ENCODE data around the gene TTN. TPM values are rescaled to one million over a fixed set of nuclear protein-coding genes. Genes with fewer than 3 reads are reported as not detected.
A peak's percentile ranks its signal among the peaks of the same experiment; 100 is the strongest.

The TTN gene
- total RNA-seq, 1 donor from 2014 or later = 0.50 TPM

GRCh38 chr2:178574789-178575188 is 232.4 kb downstream of the TTN start:
- H4K20me1 ChIP-seq (ENCODE audit: insufficient read depth, low read length) = no peaks in the 10 kb centered on the region
- Mint-ChIP-seq H3K27me3 (ENCODE audit: low read depth, unreplicated experiment) (no peaks in the 10 kb centered on the region), H3K27ac (ENCODE audit: unreplicated experiment) (no peak overlapping the region), H3K36me3 (ENCODE audit: low read depth, unreplicated experiment) (peaks cover 10% of the 10 kb centered on the region), H3K9me3 (ENCODE audit: unreplicated experiment) (no peaks in the 10 kb centered on the region), H3K4me1 (ENCODE audit: low read depth, unreplicated experiment) (no peaks in the 10 kb centered on the region), H3K4me3 (ENCODE audit: unreplicated experiment) (no peak overlapping the region)
- TF ChIP-seq EZH2 (IDR thresholded peaks at IDR 0.05; ENCODE audit: insufficient read depth, low read length) = no peak
- H3K27ac ChIP-seq (ENCODE audit: low read depth, low read length) = no peak overlapping the region
- H3K27me3 ChIP-seq (ENCODE audit: insufficient read depth, low read length) = no peaks in the 10 kb centered on the region
- no peak overlapping the region for H3K4me3 ChIP-seq (ENCODE audit: insufficient read depth, low read depth, low read length)
- peaks cover under 1% of the 10 kb centered on the region for H3K9me3 ChIP-seq (ENCODE audit: insufficient read depth, low read depth, low read length)
- no peak overlapping the region for H3K9ac ChIP-seq (ENCODE audit: low read length)
- H3K4me2 ChIP-seq (ENCODE audit: low read length) = no peak overlapping the region
- no peaks in the 10 kb centered on the region for H3K79me2 ChIP-seq (ENCODE audit: insufficient read depth, low read length)
- peaks cover 7% of the 10 kb centered on the region for H3K4me1 ChIP-seq (ENCODE audit: insufficient read depth, low read length)
- FAIRE-seq (no peak), DNase-seq (ENCODE audit: low read depth) (no peak)
- no peak overlapping the region for H2AFZ ChIP-seq (ENCODE audit: low read depth, low read length)
- H3K36me3 ChIP-seq (ENCODE audit: insufficient read depth, low read length) = no peaks in the 10 kb centered on the region

GRCh38 chr2:178568227-178568626 is 239.0 kb downstream of the TTN start:
- no peak for FAIRE-seq
- H3K4me3 Mint-ChIP-seq (ENCODE audit: unreplicated experiment) = no peak overlapping the region
- H3K4me1 Mint-ChIP-seq (ENCODE audit: low read depth, unreplicated experiment) = no peaks in the 10 kb centered on the region

GRCh38 chr2:178553047-178553446 is 254.2 kb downstream of the TTN start:
- H3K27me3 Mint-ChIP-seq (ENCODE audit: low read depth, unreplicated experiment) = no peaks in the 10 kb centered on the region
- no peaks in the 10 kb centered on the region for H4K20me1 ChIP-seq (ENCODE audit: insufficient read depth, low read length)
- peak overlapping the region; percentile 26 for H3K4me2 ChIP-seq (ENCODE audit: low read length)
- H3K4me3 ChIP-seq (ENCODE audit: insufficient read depth, low read depth, low read length) = no peak overlapping the region
- peaks cover 8% of the 10 kb centered on the region for H3K36me3 ChIP-seq (ENCODE audit: insufficient read depth, low read length)
- H3K4me1 ChIP-seq (ENCODE audit: insufficient read depth, low read length) = peaks cover 11% of the 10 kb centered on the region
- no peak overlapping the region for H3K4me3 Mint-ChIP-seq (ENCODE audit: unreplicated experiment)
- DNase-seq (ENCODE audit: low read depth) (peak; percentile 85), FAIRE-seq (peak; percentile 73)
- H3K4me1 Mint-ChIP-seq (ENCODE audit: low read depth, unreplicated experiment) = peaks cover 3% of the 10 kb centered on the region
- peak overlapping the region; percentile 61 for H3K27ac ChIP-seq (ENCODE audit: low read depth, low read length)
- H3K27ac Mint-ChIP-seq (ENCODE audit: unreplicated experiment) = no peak overlapping the region
- no peaks in the 10 kb centered on the region for H3K27me3 ChIP-seq (ENCODE audit: insufficient read depth, low read length)
- no peak for TF ChIP-seq CTCF (IDR thresholded peaks at IDR 0.05; ENCODE audit: insufficient read depth, low read depth, low read length)
- TF ChIP-seq EZH2 (IDR thresholded peaks at IDR 0.05; ENCODE audit: insufficient read depth, low read length) = no peak
- no peak overlapping the region for H3K9ac ChIP-seq (ENCODE audit: low read length)
- no peaks in the 10 kb centered on the region for H3K79me2 ChIP-seq (ENCODE audit: insufficient read depth, low read length)
- H3K36me3 Mint-ChIP-seq (ENCODE audit: low read depth, unreplicated experiment) = peaks cover 3% of the 10 kb centered on the region
- no peak overlapping the region for H2AFZ ChIP-seq (ENCODE audit: low read depth, low read length)
- no peaks in the 10 kb centered on the region for H3K9me3 ChIP-seq (ENCODE audit: insufficient read depth, low read depth, low read length)
- H3K9me3 Mint-ChIP-seq (ENCODE audit: unreplicated experiment) = no peaks in the 10 kb centered on the region

More at GRCh38 chr2:178568227-178568626, 239.0 kb downstream of the TTN start:
- no peak overlapping the region for H2AFZ ChIP-seq (ENCODE audit: low read depth, low read length)
- Mint-ChIP-seq H3K9me3 (ENCODE audit: unreplicated experiment) (no peaks in the 10 kb centered on the region), H3K36me3 (ENCODE audit: low read depth, unreplicated experiment) (peaks cover 4% of the 10 kb centered on the region), H3K27me3 (ENCODE audit: low read depth, unreplicated experiment) (no peaks in the 10 kb centered on the region), H3K27ac (ENCODE audit: unreplicated experiment) (no peak overlapping the region)
- H3K27me3 ChIP-seq (ENCODE audit: insufficient read depth, low read length) = no peaks in the 10 kb centered on the region
- no peak for DNase-seq (ENCODE audit: low read depth)
- H3K9me3 ChIP-seq (ENCODE audit: insufficient read depth, low read depth, low read length) = peaks cover 2% of the 10 kb centered on the region
- H3K4me1 ChIP-seq (ENCODE audit: insufficient read depth, low read length) = no peaks in the 10 kb centered on the region
- no peaks in the 10 kb centered on the region for H3K79me2 ChIP-seq (ENCODE audit: insufficient read depth, low read length)
- no peak overlapping the region for H3K9ac ChIP-seq (ENCODE audit: low read length)
- no peak overlapping the region for H3K4me2 ChIP-seq (ENCODE audit: low read length)
- H3K36me3 ChIP-seq (ENCODE audit: insufficient read depth, low read length) = no peaks in the 10 kb centered on the region
- H4K20me1 ChIP-seq (ENCODE audit: insufficient read depth, low read length) = no peaks in the 10 kb centered on the region
- TF ChIP-seq EZH2 (IDR thresholded peaks at IDR 0.05; ENCODE audit: insufficient read depth, low read length) (no peak), CTCF (IDR thresholded peaks at IDR 0.05; ENCODE audit: insufficient read depth, low read depth, low read length) (no peak)
- H3K27ac ChIP-seq (ENCODE audit: low read depth, low read length) = no peak overlapping the region
- H3K4me3 ChIP-seq (ENCODE audit: insufficient read depth, low read depth, low read length) = no peak overlapping the region
